Neural cell (in vitro differentiated cells): Measurements from ENCODE around the gene CTDSPL. TPM values are rescaled to one million over a fixed set of nuclear protein-coding genes. Genes with fewer than 3 reads are reported as not detected.

Source experiments
- H2AFZ ChIP-seq: fragments of 200-600, 300-800 bp; sonication (generic), shearing (Covaris generic); 2 replicates; pipeline ENCODE4 v1.6.0; 2014; ENCODE audit warnings: low read depth, mild to moderate bottlenecking, antibody characterized with exemption, low read length, moderate library complexity
- H3F3A ChIP-seq: fragments of 200-600 bp; shearing (Covaris generic); 2 replicates; pipeline ENCODE4 v1.6.1; 2016; ENCODE audit warnings: mild to moderate bottlenecking, moderate library complexity, mixed read lengths, antibody characterized with exemption, low read length; ENCODE audit not compliant: insufficient read depth, poor library complexity, severe bottlenecking
- H3K27ac ChIP-seq: fragments of 200-600, 300-800 bp; sonication (generic), shearing (Covaris generic); 2 replicates; pipeline ENCODE4 v1.5.1; 2014; ENCODE audit warnings: mild to moderate bottlenecking, low read length, moderate library complexity
- H3K27me3 ChIP-seq: fragments of 300-800, 200-600 bp; sonication (generic), shearing (Covaris generic); 2 replicates; pipeline ENCODE4 v1.6.0; 2014; ENCODE audit warnings: mild to moderate bottlenecking, low read depth, low read length, moderate library complexity; ENCODE audit not compliant: insufficient read depth
- H3K36me3 ChIP-seq: fragments of 300-800, 200-600 bp; sonication (generic), shearing (Covaris generic); 2 replicates; pipeline ENCODE4 v1.5.1; 2014; ENCODE audit warnings: mild to moderate bottlenecking, antibody characterized with exemption, low read length, moderate library complexity; ENCODE audit not compliant: insufficient read depth
- H3K4me2 ChIP-seq: fragments of 300-800, 200-600 bp; sonication (generic), shearing (Covaris generic); 2 replicates; pipeline ENCODE4 v1.6.0; 2014; ENCODE audit warnings: mild to moderate bottlenecking, low read length
- H3K4me3 ChIP-seq: fragments of 300-800, 200-600 bp; sonication (generic), shearing (Covaris generic); 2 replicates; pipeline ENCODE4 v1.5.1; 2014; ENCODE audit warnings: mild to moderate bottlenecking, low read length, moderate library complexity
- H3K79me2 ChIP-seq: fragments of 200-600 bp; shearing (Covaris generic); replicated peaks from 2 replicates; pipeline ENCODE4 v1.6.0; 2014; ENCODE audit warnings: mild to moderate bottlenecking, low read length, moderate library complexity; ENCODE audit not compliant: insufficient read depth
- H3K9ac ChIP-seq: fragments of 300-800, 200-600 bp; sonication (generic), shearing (Covaris generic); 2 replicates; pipeline ENCODE4 v1.6.1; 2016; ENCODE audit warnings: mild to moderate bottlenecking, low read length, mixed read lengths
- H3K9me2 ChIP-seq: fragments of 200-600 bp; shearing (Covaris generic); 2 replicates; pipeline ENCODE4 v1.6.1; 2016; ENCODE audit warnings: mild to moderate bottlenecking, low read length, mixed read lengths; ENCODE audit not compliant: insufficient read depth
- H3K9me3 ChIP-seq: fragments of 200-600, 300-800 bp; sonication (generic), shearing (Covaris generic); 2 replicates; pipeline ENCODE4 v1.6.1; 2016; ENCODE audit warnings: mild to moderate bottlenecking, mixed run types, low read length, moderate library complexity, mixed read lengths
- H4K20me1 ChIP-seq: fragments of 200-600 bp; shearing (Covaris generic); 2 replicates; pipeline ENCODE4 v1.6.1; 2016; ENCODE audit warnings: mild to moderate bottlenecking, mixed run types; ENCODE audit not compliant: insufficient read depth
- CTCF ChIP-seq: fragments of 450-650 bp; IDR thresholded peaks from 2 replicates; pipeline ENCODE4 v1.5.1; 2014; ENCODE audit warnings: antibody characterized with exemption, mild to moderate bottlenecking, moderate library complexity; ENCODE audit not compliant: poor library complexity, severe bottlenecking
- EP300 ChIP-seq: fragments of 450-650 bp; conservative IDR thresholded peaks from 2 replicates; pipeline ENCODE4 v1.6.1; 2014; ENCODE audit warnings: antibody characterized with exemption, mild to moderate bottlenecking, moderate library complexity; ENCODE audit not compliant: poor library complexity, severe bottlenecking
- EZH2 ChIP-seq: fragments of 200-600, 300-800 bp; shearing (Covaris generic), sonication (generic); IDR thresholded peaks from 2 replicates; pipeline ENCODE4 v1.6.1; 2014; ENCODE audit warnings: antibody characterized with exemption, low read length, borderline replicate concordance, mild to moderate bottlenecking; ENCODE audit not compliant: insufficient read depth, poor library complexity, severe bottlenecking
- MXI1 ChIP-seq: fragments of 450-650 bp; conservative IDR thresholded peaks from 2 replicates; pipeline ENCODE4 v1.6.1; 2014; ENCODE audit warnings: antibody characterized with exemption, mild to moderate bottlenecking; ENCODE audit not compliant: poor library complexity, severe bottlenecking
- POLR2AphosphoS5 ChIP-seq: IDR thresholded peaks from 2 replicates; pipeline ENCODE4 v1.6.1; 2012
- RAD21 ChIP-seq: fragments of 450-650 bp; conservative IDR thresholded peaks from 2 replicates; pipeline ENCODE4 v1.6.1; 2014; ENCODE audit warnings: antibody characterized with exemption, mild to moderate bottlenecking, moderate library complexity
- SMC3 ChIP-seq: fragments of 450-650 bp; conservative IDR thresholded peaks from 2 replicates; pipeline ENCODE4 v1.6.1; 2014; ENCODE audit warnings: antibody characterized with exemption, mild to moderate bottlenecking, moderate library complexity; ENCODE audit not compliant: poor library complexity
- TAF1 ChIP-seq: IDR thresholded peaks from 2 replicates; pipeline ENCODE4 v1.6.1; 2012; ENCODE audit warnings: low read depth
- polyA plus RNA-seq: library from polyadenylated mRNA; depleted of rRNA; stranded (reverse); fragments of >200 nt; gene quantifications from 2 replicates; pipeline ENCODE4 v1.2.3, GENCODE V29; 2014
- TF ChIP-seq, protein P1 (sequence below): IDR thresholded peaks from 2 replicates; pipeline ENCODE4 v1.6.1; 2012; ENCODE audit warnings: borderline replicate concordance

The CTDSPL gene
- polyA plus RNA-seq, 1 donor from 2014 or later: 17.0 TPM

- no peaks in the 10 kb centered on the region for H3K27me3 ChIP-seq
- no peak overlapping the region for H3K9ac ChIP-seq
- H3K9me2 ChIP-seq: no peaks in the 10 kb centered on the region
- peaks cover 7% of the 10 kb centered on the region for H3K79me2 ChIP-seq
- no peaks in the 10 kb centered on the region for H3F3A ChIP-seq
- H4K20me1 ChIP-seq: no peaks in the 10 kb centered on the region
- TF ChIP-seq TAF1 (no peak), MXI1 (no peak)
- no peak overlapping the region for H3K4me3 ChIP-seq
- H3K4me2 ChIP-seq: no peak overlapping the region
- no peak overlapping the region for H2AFZ ChIP-seq
- H3K36me3 ChIP-seq: no peaks in the 10 kb centered on the region
- H3K9me3 ChIP-seq: no peaks in the 10 kb centered on the region
- no peak overlapping the region for H3K27ac ChIP-seq
These were observed 76.3 kb downstream of the CTDSPL start for GRCh38 chr3:37938011-37938410.

- Histone ChIP-seq H4K20me1 (no peaks in the 10 kb centered on the region), H3K27ac (no peak overlapping the region), H3K9me3 (no peaks in the 10 kb centered on the region), H3K4me2 (no peak overlapping the region), H3K9me2 (no peaks in the 10 kb centered on the region), H3F3A (no peaks in the 10 kb centered on the region), H2AFZ (no peak overlapping the region), H3K36me3 (no peaks in the 10 kb centered on the region), H3K9ac (no peak overlapping the region), H3K4me3 (no peak overlapping the region), H3K27me3 (no peaks in the 10 kb centered on the region), H3K79me2 (no peaks in the 10 kb centered on the region)
- TF ChIP-seq CTCF (no peak), RAD21 (no peak), EZH2 (no peak), EP300 (no peak), SMC3 (no peak), MXI1 (no peak), POLR2AphosphoS5 (no peak), TAF1 (no peak)
- TF ChIP-seq, protein P1, sequence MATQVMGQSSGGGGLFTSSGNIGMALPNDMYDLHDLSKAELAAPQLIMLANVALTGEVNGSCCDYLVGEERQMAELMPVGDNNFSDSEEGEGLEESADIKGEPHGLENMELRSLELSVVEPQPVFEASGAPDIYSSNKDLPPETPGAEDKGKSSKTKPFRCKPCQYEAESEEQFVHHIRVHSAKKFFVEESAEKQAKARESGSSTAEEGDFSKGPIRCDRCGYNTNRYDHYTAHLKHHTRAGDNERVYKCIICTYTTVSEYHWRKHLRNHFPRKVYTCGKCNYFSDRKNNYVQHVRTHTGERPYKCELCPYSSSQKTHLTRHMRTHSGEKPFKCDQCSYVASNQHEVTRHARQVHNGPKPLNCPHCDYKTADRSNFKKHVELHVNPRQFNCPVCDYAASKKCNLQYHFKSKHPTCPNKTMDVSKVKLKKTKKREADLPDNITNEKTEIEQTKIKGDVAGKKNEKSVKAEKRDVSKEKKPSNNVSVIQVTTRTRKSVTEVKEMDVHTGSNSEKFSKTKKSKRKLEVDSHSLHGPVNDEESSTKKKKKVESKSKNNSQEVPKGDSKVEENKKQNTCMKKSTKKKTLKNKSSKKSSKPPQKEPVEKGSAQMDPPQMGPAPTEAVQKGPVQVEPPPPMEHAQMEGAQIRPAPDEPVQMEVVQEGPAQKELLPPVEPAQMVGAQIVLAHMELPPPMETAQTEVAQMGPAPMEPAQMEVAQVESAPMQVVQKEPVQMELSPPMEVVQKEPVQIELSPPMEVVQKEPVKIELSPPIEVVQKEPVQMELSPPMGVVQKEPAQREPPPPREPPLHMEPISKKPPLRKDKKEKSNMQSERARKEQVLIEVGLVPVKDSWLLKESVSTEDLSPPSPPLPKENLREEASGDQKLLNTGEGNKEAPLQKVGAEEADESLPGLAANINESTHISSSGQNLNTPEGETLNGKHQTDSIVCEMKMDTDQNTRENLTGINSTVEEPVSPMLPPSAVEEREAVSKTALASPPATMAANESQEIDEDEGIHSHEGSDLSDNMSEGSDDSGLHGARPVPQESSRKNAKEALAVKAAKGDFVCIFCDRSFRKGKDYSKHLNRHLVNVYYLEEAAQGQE: no peak
These were observed 78.7 kb downstream of the CTDSPL start for GRCh38 chr3:37940242-37940908.
